Body of pancreas (tissue), 4 donors: ENCODE results near the gene MLLT10. TPM values are rescaled to one million over a fixed set of nuclear protein-coding genes. Genes with fewer than 3 reads are reported as not detected.

Source experiments
- ATAC-seq: fragments of 150-250 bp; one replicate; pipeline ENCODE4 v1.9.1; 2016
- DNase-seq, 4 donors: peaks; one replicate each; pipeline ENCODE4 v3.0.0-alpha.2; 2019
- H3K27ac ChIP-seq, 4 donors: fragments of 200-600 bp; sonication (generic); 1 replicate in 3 of 4; 2 replicates in 1 of 4; pipeline versions ENCODE4 v1.5.1 to v1.6.1; 2016 to 2019; ENCODE audit warnings: mild to moderate bottlenecking in 1 of 4, mixed read lengths in 1 of 4, moderate library complexity in 1 of 4
- H3K27me3 ChIP-seq, 2 donors: fragments of 200-600 bp; sonication (generic); one replicate each; pipeline ENCODE4 v1.6.0; 2016; ENCODE audit warnings: mild to moderate bottlenecking in 1 of 2
- H3K36me3 ChIP-seq, 2 donors: fragments of 200-600 bp; sonication (generic); replicated peaks in 1 of 2; 2 replicates each; pipeline ENCODE4 v1.5.1; 2016; ENCODE audit warnings: low read depth in 2 of 2; ENCODE audit not compliant: insufficient read depth in 1 of 2
- H3K4me1 ChIP-seq: fragments of 200-600 bp; sonication (generic); one replicate; pipeline ENCODE4 v1.6.0; 2016
- H3K4me3 ChIP-seq, 2 donors: fragments of 200-600 bp; sonication (generic); 1 replicate in 1 of 2; 2 replicates in 1 of 2; pipeline ENCODE4 v1.5.1; 2016 to 2019
- H3K9me3 ChIP-seq, 3 donors: fragments of 200-600 bp; sonication (generic); 1 replicate in 2 of 3; 2 replicates in 1 of 3; pipeline ENCODE4 v1.5.1; 2016
- CTCF ChIP-seq, 7 experiments: fragments of 450-650 bp in 4 of 7; fragments of 200-600 bp in 3 of 7; sonication (generic) in 3 of 7; IDR thresholded peaks; one replicate each; pipeline ENCODE4 v1.5.1; 2016 to 2019; ENCODE audit warnings: antibody characterized with exemption in 7 of 7
- POLR2A ChIP-seq, 3 donors: fragments of 450-650 bp; IDR thresholded peaks; one replicate each; pipeline ENCODE4 v1.6.1; 2016; ENCODE audit warnings: antibody characterized with exemption in 3 of 3, mild to moderate bottlenecking in 2 of 3
- WGBS, 2 donors: methylation state at CpG; one replicate each; pipeline ENCODE4 v1.1.5; 2017; 5-methylcytosine and 5-hydroxymethylcytosine counted together
- intact Hi-C: fragments of 100-400 bp; cut with DNase I; formaldehyde crosslinking; loops from one replicate; pipeline ENCODE4 v1.15.1; 2023
- total RNA-seq, 2 donors: library from RNA; depleted of rRNA; stranded (reverse); fragments of >200 nt; gene quantifications; one replicate each; pipeline ENCODE4 v1.1.0, GENCODE V29; 2016

Gene MLLT10
- total RNA-seq, 2 donors from 2014 or later: 23.7 to 30.1 TPM

GRCh38 chr10:21764466-21765189 lies 230.6 kb downstream of the MLLT10 start:
- 86 to 94% methylated on average over 5 of the region's 5 CpGs for WGBS, 2 donors
- no peaks in the 10 kb centered on the region for H3K9me3 ChIP-seq
- ATAC-seq: no peak
- no peaks in the 10 kb centered on the region for H3K36me3 ChIP-seq
- H3K4me3 ChIP-seq: no peak overlapping the region
- no peaks in the 10 kb centered on the region for H3K4me1 ChIP-seq
- H3K27ac ChIP-seq: no peak overlapping the region
- intact Hi-C loops: no loop called here
- H3K27me3 ChIP-seq: no peaks in the 10 kb centered on the region
- DNase-seq: no peak
- TF ChIP-seq CTCF (IDR thresholded peaks at IDR 0.05) (no peak), POLR2A (IDR thresholded peaks at IDR 0.05) (no peak)

DNA sequence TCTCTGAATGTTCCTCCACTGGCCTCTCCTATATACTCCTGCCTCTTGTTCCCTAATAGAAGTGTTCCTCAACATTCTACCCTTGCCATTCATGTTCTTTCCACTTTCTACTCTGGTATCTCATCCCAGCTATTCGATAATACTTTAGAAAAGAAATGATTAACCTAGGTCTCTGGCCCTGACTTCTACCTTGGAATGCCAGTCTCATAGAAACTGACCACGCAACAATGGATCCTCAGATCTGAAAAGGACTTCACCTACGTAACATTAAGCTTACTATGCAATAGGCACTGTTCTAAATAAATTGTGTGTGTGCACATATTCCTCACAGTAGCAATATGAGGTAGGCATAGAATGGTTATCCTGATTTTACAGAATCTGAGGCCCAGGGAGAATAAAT lies 235.0 kb downstream of the MLLT10 start:
- 66 to 73% methylated on average over 3 of the region's 3 CpGs for WGBS, 2 donors

DNA sequence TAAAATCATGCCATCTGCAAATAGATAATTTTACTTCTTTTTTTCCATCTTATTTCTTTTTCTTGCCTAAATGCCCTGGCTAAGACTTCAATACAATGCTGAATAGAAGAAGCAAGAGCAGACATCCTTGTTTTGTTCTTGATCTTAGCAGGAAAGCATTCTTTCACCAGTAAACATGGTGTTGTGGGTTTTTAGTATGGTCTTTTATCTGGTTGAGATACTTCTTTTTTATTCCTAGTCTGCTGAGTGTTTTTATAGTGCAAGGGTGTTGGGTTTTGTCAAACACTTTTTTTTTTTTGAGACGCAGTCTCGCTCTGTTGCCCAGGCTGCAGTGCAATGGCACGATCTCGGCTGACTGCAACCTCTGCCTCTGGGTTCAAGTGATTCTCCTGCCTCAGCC lies 237.2 kb downstream of the MLLT10 start:
- intact Hi-C loops: no loop called here
- ATAC-seq: no peak
- WGBS, 2 donors: 97 to 99% methylated on average over 4 of the region's 4 CpGs

More for the DNA sequence above, 235.0 kb downstream of the MLLT10 start:
- H3K27ac ChIP-seq: no peak overlapping the region
- no peaks in the 10 kb centered on the region for H3K36me3 ChIP-seq
- intact Hi-C loops: no loop called here
- ATAC-seq (no peak), DNase-seq (no peak)
- no peaks in the 10 kb centered on the region for H3K9me3 ChIP-seq
- no peaks in the 10 kb centered on the region for H3K4me1 ChIP-seq
- TF ChIP-seq CTCF (IDR thresholded peaks at IDR 0.05) (no peak), POLR2A (IDR thresholded peaks at IDR 0.05) (no peak)
- no peaks in the 10 kb centered on the region for H3K27me3 ChIP-seq
- H3K4me3 ChIP-seq: no peak overlapping the region

DNA sequence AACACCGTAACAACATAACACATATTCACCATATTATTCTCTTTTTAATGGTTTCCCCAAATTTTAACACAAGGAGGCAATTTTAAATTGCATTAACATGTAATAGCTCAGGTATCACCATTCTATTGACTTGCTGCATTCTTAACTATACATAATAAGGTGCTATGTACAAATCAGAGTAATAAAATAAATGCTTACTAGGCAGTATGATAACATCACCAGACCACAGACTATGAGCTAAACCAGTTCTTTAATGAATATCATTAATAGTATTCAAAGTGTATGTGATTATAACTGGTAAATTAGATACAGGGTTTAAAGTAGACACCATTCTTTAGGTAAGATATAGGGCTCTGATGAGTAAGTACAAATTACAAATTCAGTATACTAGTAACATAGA lies 242.9 kb downstream of the MLLT10 start:
- 95 to 100% methylated on average over 1 of the region's 1 CpG for WGBS, 2 donors
- DNase-seq: no peak

More for the DNA sequence above, 237.2 kb downstream of the MLLT10 start:
- TF ChIP-seq CTCF (IDR thresholded peaks at IDR 0.05) (no peak), POLR2A (IDR thresholded peaks at IDR 0.05) (no peak)
- DNase-seq: no peak
- no peak overlapping the region for H3K27ac ChIP-seq
- H3K36me3 ChIP-seq: no peaks in the 10 kb centered on the region
- H3K9me3 ChIP-seq: no peaks in the 10 kb centered on the region
- H3K4me3 ChIP-seq: no peak overlapping the region
- no peaks in the 10 kb centered on the region for H3K4me1 ChIP-seq
- no peaks in the 10 kb centered on the region for H3K27me3 ChIP-seq

More for the DNA sequence above, 242.9 kb downstream of the MLLT10 start:
- no peak overlapping the region for H3K4me3 ChIP-seq
- ATAC-seq: no peak
- H3K27ac ChIP-seq: no peak overlapping the region
- intact Hi-C loops: no loop called here
- TF ChIP-seq POLR2A (IDR thresholded peaks at IDR 0.05) (no peak), CTCF (IDR thresholded peaks at IDR 0.05) (no peak)
- H3K36me3 ChIP-seq: no peaks in the 10 kb centered on the region
- H3K27me3 ChIP-seq: no peaks in the 10 kb centered on the region
- no peaks in the 10 kb centered on the region for H3K4me1 ChIP-seq
- no peaks in the 10 kb centered on the region for H3K9me3 ChIP-seq
